C1 segment of cervical spinal cord (tissue), 14 donors: ENCODE results near the gene RNF5.
"Not testable (repeated sequence)": the region's sequence is repeated elsewhere in the genome, so short reads cannot be mapped to it uniquely, and the experiment has no call there.

ENCODE experiments used
- DNase-seq, 14 donors: peaks; one replicate each; lab custom pipeline; 2025; lab: John Stamatoyannopoulos, UW

Gene RNF5

GRCh38 chr6:32204268-32204715, 26.1 kb downstream of the RNF5 start:
- no peak for DNase-seq

GRCh38 chr6:32208996-32209395, 30.8 kb downstream of the RNF5 start:
- DNase-seq = no peak

GRCh38 chr6:32210191-32210601, 32.0 kb downstream of the RNF5 start:
- DNase-seq = no peak

- not testable (repeated sequence) for DNase-seq
Measured at GRCh38 chr6:32211432-32211831, 33.2 kb downstream of the RNF5 start.

- DNase-seq = no peak
Measured at GRCh38 chr6:32212076-32212760, 34.0 kb downstream of the RNF5 start.

- no peak for DNase-seq
Measured at GRCh38 chr6:32213649-32214048, 35.4 kb downstream of the RNF5 start.

GRCh38 chr6:32214126-32214525, 35.9 kb downstream of the RNF5 start:
- no peak for DNase-seq

GRCh38 chr6:32215617-32216016, 37.4 kb downstream of the RNF5 start:
- no peak for DNase-seq

GRCh38 chr6:32216285-32216684, 38.1 kb downstream of the RNF5 start:
- DNase-seq = no peak

- DNase-seq = no peak
Measured at GRCh38 chr6:32216998-32217397, 38.8 kb downstream of the RNF5 start.

- no peak for DNase-seq
Measured at GRCh38 chr6:32218167-32218566, 40.0 kb downstream of the RNF5 start.

GRCh38 chr6:32220021-32220420, 41.8 kb downstream of the RNF5 start:
- no peak for DNase-seq

GRCh38 chr6:32222333-32223230, 44.4 kb downstream of the RNF5 start:
- no peak for DNase-seq

GRCh38 chr6:32223258-32224235, 45.3 kb downstream of the RNF5 start, which contains the start of gene NOTCH4:
Gene NOTCH4, minus strand, starts transcription at chr6:32224067. Its CDS starts 139 bp downstream, at chr6:32223928.
- DNase-seq = no peak

GRCh38 chr6:32224696-32225095, 46.5 kb downstream of the RNF5 start:
- DNase-seq = no peak

- no peak for DNase-seq
Measured at GRCh38 chr6:32226434-32226833, 48.2 kb downstream of the RNF5 start.
